HepG2 (cell line): ENCODE data around the gene TUFM. TPM values are rescaled to one million over a fixed set of nuclear protein-coding genes. Genes with fewer than 3 reads are reported as not detected.

Experiments
- BCL3 ChIP-seq: sonication (generic); formaldehyde crosslinking; IDR thresholded peaks from 2 replicates; pipeline ENCODE4 v1.5.1; 2020; ENCODE audit warnings: mild to moderate bottlenecking, missing genetic modification reagents, moderate library complexity
- CENPX ChIP-seq: sonication (generic); formaldehyde crosslinking; IDR thresholded peaks from 2 replicates; pipeline ENCODE4 v1.9.0; 2021; ENCODE audit warnings: mild to moderate bottlenecking, missing genetic modification reagents, moderate library complexity
- GFI1 ChIP-seq: sonication (generic); formaldehyde crosslinking; IDR thresholded peaks from 2 replicates; pipeline ENCODE4 v1.5.0; 2020; ENCODE audit warnings: missing genetic modification reagents, mild to moderate bottlenecking, borderline replicate concordance
- MED13 ChIP-seq: sonication (generic); formaldehyde crosslinking; IDR thresholded peaks from 2 replicates; pipeline ENCODE4 v1.5.0; 2020; ENCODE audit warnings: missing genetic modification reagents
- MZF1 ChIP-seq: sonication (generic); formaldehyde crosslinking; IDR thresholded peaks from 2 replicates; pipeline ENCODE4 v1.8.1; 2023; ENCODE audit warnings: mild to moderate bottlenecking, missing genetic modification reagents, borderline replicate concordance
- ZBTB33 ChIP-seq: sonication (generic); formaldehyde crosslinking; IDR thresholded peaks from 2 replicates; pipeline ENCODE4 v1.4.0; 2020; ENCODE audit warnings: missing genetic modification reagents
- ZNF530 ChIP-seq: sonication (generic); formaldehyde crosslinking; IDR thresholded peaks from 2 replicates; pipeline ENCODE4 v1.5.0; 2020; ENCODE audit warnings: low read depth, mild to moderate bottlenecking, missing genetic modification reagents
- polyA plus RNA-seq, 8 experiments: library from polyadenylated mRNA; depleted of rRNA in 3 of 8; stranded (reverse) in 7 of 8; unstranded in 1 of 8; fragments of >200 nt; fragmentation: Illumina TruSeq in 4 of 8; extraction: Trizol in 4 of 8; gene quantifications; 2 replicates each; pipeline versions ENCODE4 v1.2.1 to v1.2.3, GENCODE V29; 2011 to 2016; ENCODE audit warnings: low read depth in 4 of 8, missing spikeins in 1 of 8, mixed read lengths in 1 of 8; ENCODE audit not compliant: insufficient read depth in 1 of 8
- total RNA-seq, 5 experiments: library from RNA; depleted of rRNA; stranded (reverse); fragments of >200 nt; fragmentation: Illumina TruSeq; extraction: Trizol; gene quantifications; 2 replicates each; pipeline ENCODE4 v1.2.3, GENCODE V29; 2016; ENCODE audit warnings: low read depth in 1 of 5
- TF ChIP-seq, protein P1 (sequence below): sonication (generic); formaldehyde crosslinking; IDR thresholded peaks from 2 replicates; pipeline ENCODE4; 2020; ENCODE audit warnings: missing genetic modification reagents, mild to moderate bottlenecking, borderline replicate concordance
- TF ChIP-seq, protein P2 (sequence below): sonication (generic); formaldehyde crosslinking; IDR thresholded peaks from 2 replicates; pipeline ENCODE4 v1.4.0; 2020; ENCODE audit warnings: mild to moderate bottlenecking, missing genetic modification reagents, borderline replicate concordance
- TF ChIP-seq, protein P3 (sequence below): sonication (generic); formaldehyde crosslinking; IDR thresholded peaks from 2 replicates; pipeline ENCODE4 v1.9.0; 2021; ENCODE audit warnings: missing genetic modification reagents, borderline replicate concordance

TUFM gene
- total and polyA plus RNA-seq, 2 of the 13 experiments (the other 11 are each of a cell fraction or from before 2014, with no cell fraction given) = 206 to 298 TPM

DNA sequence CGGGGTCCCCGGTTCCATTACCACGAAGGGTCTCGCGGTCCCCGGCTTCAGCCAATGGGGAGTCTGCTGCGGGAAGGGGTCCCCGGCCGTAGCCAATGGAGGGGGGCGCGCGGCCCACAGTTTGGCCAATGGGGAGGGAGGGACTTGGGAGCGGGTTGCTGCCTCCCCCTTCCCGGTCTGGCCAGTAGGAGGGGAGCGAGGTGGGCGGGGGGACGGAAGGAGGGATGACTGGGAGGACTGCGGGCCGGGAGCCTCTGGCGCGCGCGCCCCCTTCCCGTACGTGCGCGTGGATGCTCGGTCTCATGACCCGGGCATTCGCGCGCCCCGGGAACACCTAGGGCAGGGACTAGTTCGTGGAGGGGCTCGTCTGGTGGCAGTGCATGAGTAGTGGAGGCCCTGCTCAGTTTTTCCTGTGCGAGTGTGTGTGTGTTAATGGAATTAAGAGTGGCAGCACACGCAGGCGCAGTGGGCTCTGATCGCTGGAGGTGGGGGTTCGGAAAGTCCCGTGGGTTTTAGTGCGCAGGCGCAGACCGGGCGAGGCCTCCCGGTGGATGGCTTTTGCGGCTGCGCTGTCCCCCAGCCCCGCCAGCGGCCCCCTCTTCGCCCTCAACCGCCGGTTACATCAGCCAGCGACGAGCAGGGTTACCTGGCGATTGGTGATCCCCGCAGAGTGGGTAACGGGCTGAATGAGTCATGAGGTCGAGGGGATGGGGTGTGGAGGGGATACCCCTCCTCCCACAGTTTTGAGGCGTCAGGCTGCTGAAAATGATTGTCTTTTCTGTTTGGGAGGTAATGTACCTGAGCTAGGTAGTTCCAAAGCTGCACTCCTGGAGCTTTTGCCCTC is 22.1 kb downstream of the TUFM start (continued):
- TF ChIP-seq ZBTB33 (no peak), ZNF530 (CRISPR knock-in tag) (no peak), MZF1 (CRISPR knock-in tag) (no peak), CENPX (CRISPR knock-in tag) (no peak), BCL3 (CRISPR knock-in tag) (no peak; the same call in 1 of the 2 replicates), MED13 (no peak; the same call in 1 of the 2 replicates), GFI1 (CRISPR knock-in tag) (peak; percentile 79; the same call in 1 of the 2 replicates)
- TF ChIP-seq, protein P1, sequence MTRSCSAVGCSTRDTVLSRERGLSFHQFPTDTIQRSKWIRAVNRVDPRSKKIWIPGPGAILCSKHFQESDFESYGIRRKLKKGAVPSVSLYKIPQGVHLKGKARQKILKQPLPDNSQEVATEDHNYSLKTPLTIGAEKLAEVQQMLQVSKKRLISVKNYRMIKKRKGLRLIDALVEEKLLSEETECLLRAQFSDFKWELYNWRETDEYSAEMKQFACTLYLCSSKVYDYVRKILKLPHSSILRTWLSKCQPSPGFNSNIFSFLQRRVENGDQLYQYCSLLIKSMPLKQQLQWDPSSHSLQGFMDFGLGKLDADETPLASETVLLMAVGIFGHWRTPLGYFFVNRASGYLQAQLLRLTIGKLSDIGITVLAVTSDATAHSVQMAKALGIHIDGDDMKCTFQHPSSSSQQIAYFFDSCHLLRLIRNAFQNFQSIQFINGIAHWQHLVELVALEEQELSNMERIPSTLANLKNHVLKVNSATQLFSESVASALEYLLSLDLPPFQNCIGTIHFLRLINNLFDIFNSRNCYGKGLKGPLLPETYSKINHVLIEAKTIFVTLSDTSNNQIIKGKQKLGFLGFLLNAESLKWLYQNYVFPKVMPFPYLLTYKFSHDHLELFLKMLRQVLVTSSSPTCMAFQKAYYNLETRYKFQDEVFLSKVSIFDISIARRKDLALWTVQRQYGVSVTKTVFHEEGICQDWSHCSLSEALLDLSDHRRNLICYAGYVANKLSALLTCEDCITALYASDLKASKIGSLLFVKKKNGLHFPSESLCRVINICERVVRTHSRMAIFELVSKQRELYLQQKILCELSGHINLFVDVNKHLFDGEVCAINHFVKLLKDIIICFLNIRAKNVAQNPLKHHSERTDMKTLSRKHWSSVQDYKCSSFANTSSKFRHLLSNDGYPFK (CRISPR knock-in tag) = peak; percentile 52; the same call in 1 of the 2 replicates
- TF ChIP-seq, protein P2, sequence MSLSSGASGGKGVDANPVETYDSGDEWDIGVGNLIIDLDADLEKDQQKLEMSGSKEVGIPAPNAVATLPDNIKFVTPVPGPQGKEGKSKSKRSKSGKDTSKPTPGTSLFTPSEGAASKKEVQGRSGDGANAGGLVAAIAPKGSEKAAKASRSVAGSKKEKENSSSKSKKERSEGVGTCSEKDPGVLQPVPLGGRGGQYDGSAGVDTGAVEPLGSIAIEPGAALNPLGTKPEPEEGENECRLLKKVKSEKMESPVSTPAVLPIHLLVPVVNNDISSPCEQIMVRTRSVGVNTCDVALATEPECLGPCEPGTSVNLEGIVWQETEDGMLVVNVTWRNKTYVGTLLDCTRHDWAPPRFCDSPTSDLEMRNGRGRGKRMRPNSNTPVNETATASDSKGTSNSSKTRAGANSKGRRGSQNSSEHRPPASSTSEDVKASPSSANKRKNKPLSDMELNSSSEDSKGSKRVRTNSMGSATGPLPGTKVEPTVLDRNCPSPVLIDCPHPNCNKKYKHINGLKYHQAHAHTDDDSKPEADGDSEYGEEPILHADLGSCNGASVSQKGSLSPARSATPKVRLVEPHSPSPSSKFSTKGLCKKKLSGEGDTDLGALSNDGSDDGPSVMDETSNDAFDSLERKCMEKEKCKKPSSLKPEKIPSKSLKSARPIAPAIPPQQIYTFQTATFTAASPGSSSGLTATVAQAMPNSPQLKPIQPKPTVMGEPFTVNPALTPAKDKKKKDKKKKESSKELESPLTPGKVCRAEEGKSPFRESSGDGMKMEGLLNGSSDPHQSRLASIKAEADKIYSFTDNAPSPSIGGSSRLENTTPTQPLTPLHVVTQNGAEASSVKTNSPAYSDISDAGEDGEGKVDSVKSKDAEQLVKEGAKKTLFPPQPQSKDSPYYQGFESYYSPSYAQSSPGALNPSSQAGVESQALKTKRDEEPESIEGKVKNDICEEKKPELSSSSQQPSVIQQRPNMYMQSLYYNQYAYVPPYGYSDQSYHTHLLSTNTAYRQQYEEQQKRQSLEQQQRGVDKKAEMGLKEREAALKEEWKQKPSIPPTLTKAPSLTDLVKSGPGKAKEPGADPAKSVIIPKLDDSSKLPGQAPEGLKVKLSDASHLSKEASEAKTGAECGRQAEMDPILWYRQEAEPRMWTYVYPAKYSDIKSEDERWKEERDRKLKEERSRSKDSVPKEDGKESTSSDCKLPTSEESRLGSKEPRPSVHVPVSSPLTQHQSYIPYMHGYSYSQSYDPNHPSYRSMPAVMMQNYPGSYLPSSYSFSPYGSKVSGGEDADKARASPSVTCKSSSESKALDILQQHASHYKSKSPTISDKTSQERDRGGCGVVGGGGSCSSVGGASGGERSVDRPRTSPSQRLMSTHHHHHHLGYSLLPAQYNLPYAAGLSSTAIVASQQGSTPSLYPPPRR = peak; percentile 55; the same call in 1 of the 2 replicates
- TF ChIP-seq, protein P3, sequence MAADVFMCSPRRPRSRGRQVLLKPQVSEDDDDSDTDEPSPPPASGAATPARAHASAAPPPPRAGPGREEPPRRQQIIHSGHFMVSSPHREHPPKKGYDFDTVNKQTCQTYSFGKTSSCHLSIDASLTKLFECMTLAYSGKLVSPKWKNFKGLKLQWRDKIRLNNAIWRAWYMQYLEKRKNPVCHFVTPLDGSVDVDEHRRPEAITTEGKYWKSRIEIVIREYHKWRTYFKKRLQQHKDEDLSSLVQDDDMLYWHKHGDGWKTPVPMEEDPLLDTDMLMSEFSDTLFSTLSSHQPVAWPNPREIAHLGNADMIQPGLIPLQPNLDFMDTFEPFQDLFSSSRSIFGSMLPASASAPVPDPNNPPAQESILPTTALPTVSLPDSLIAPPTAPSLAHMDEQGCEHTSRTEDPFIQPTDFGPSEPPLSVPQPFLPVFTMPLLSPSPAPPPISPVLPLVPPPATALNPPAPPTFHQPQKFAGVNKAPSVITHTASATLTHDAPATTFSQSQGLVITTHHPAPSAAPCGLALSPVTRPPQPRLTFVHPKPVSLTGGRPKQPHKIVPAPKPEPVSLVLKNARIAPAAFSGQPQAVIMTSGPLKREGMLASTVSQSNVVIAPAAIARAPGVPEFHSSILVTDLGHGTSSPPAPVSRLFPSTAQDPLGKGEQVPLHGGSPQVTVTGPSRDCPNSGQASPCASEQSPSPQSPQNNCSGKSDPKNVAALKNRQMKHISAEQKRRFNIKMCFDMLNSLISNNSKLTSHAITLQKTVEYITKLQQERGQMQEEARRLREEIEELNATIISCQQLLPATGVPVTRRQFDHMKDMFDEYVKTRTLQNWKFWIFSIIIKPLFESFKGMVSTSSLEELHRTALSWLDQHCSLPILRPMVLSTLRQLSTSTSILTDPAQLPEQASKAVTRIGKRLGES (CRISPR knock-in tag) = no peak
